ENCODE measurements around the gene PLCXD3. TPM values are rescaled to one million over a fixed set of nuclear protein-coding genes. Genes with fewer than 3 reads are reported as not detected.

PLCXD3 gene
- total RNA-seq, 1 donor from 2014 or later, result 0.52 TPM

- H3K27ac ChIP-seq (ENCODE audit: low read depth, low read length), result no peak overlapping the region
- H3K9me3 ChIP-seq (ENCODE audit: control insufficient read depth in 3 of 3, low read length in 3 of 3), result no peaks in the 10 kb centered on the region
- no peaks in the 10 kb centered on the region for H3K4me1 ChIP-seq (ENCODE audit: control insufficient read depth in 3 of 3, insufficient read depth in 3 of 3, low read length in 3 of 3)
- H3K27me3 ChIP-seq (ENCODE audit: control insufficient read depth in 3 of 3, insufficient read depth in 3 of 3, low read length in 3 of 3), result no peaks in the 10 kb centered on the region
- no peak overlapping the region for H3K4me3 ChIP-seq (ENCODE audit: low read length in 3 of 3)
- H3K36me3 ChIP-seq (ENCODE audit: control insufficient read depth in 3 of 3, insufficient read depth in 3 of 3, low read length in 3 of 3), result no peaks in the 10 kb centered on the region
- H3K9ac ChIP-seq (ENCODE audit: low read depth in 1 of 3, low read length in 3 of 3), result no peak overlapping the region
These were observed 62.5 kb downstream of the PLCXD3 start for GRCh38 chr5:41447650-41448510.

- Histone ChIP-seq H3K4me1 (ENCODE audit: control insufficient read depth in 3 of 3, insufficient read depth in 3 of 3, low read length in 3 of 3) (no peaks in the 10 kb centered on the region), H3K9ac (ENCODE audit: low read depth in 1 of 3, low read length in 3 of 3) (no peak overlapping the region), H3K27ac (ENCODE audit: low read depth, low read length) (no peak overlapping the region), H3K9me3 (ENCODE audit: control insufficient read depth in 3 of 3, low read length in 3 of 3) (no peaks in the 10 kb centered on the region), H3K36me3 (ENCODE audit: control insufficient read depth in 3 of 3, insufficient read depth in 3 of 3, low read length in 3 of 3) (no peaks in the 10 kb centered on the region), H3K4me3 (ENCODE audit: low read length in 3 of 3) (no peak overlapping the region), H3K27me3 (ENCODE audit: control insufficient read depth in 3 of 3, insufficient read depth in 3 of 3, low read length in 3 of 3) (no peaks in the 10 kb centered on the region)
These were observed 64.4 kb downstream of the PLCXD3 start for GRCh38 chr5:41445937-41446563.

- H3K4me3 ChIP-seq (ENCODE audit: low read length in 3 of 3), result no peak overlapping the region
- H3K27me3 ChIP-seq (ENCODE audit: control insufficient read depth in 3 of 3, insufficient read depth in 3 of 3, low read length in 3 of 3), result peaks cover 0 to 2% (median 0%) of the 10 kb centered on the region in 3 donors
- H3K27ac ChIP-seq (ENCODE audit: low read depth, low read length), result no peak overlapping the region
- no peaks in the 10 kb centered on the region for H3K36me3 ChIP-seq (ENCODE audit: control insufficient read depth in 3 of 3, insufficient read depth in 3 of 3, low read length in 3 of 3)
- H3K4me1 ChIP-seq (ENCODE audit: control insufficient read depth in 3 of 3, insufficient read depth in 3 of 3, low read length in 3 of 3), result no peaks in the 10 kb centered on the region
- no peaks in the 10 kb centered on the region for H3K9me3 ChIP-seq (ENCODE audit: control insufficient read depth in 3 of 3, low read length in 3 of 3)
- no peak overlapping the region for H3K9ac ChIP-seq (ENCODE audit: low read depth in 1 of 3, low read length in 3 of 3)
These were observed 75.1 kb downstream of the PLCXD3 start for GRCh38 chr5:41435276-41435675.

- Histone ChIP-seq H3K4me3 (ENCODE audit: low read length in 3 of 3) (no peak overlapping the region), H3K36me3 (ENCODE audit: control insufficient read depth in 3 of 3, insufficient read depth in 3 of 3, low read length in 3 of 3) (no peaks in the 10 kb centered on the region), H3K27me3 (ENCODE audit: control insufficient read depth in 3 of 3, insufficient read depth in 3 of 3, low read length in 3 of 3) (peaks cover 0 to 2% (median 0%) of the 10 kb centered on the region in 3 donors), H3K27ac (ENCODE audit: low read depth, low read length) (no peak overlapping the region), H3K9ac (ENCODE audit: low read depth in 1 of 3, low read length in 3 of 3) (no peak overlapping the region), H3K4me1 (ENCODE audit: control insufficient read depth in 3 of 3, insufficient read depth in 3 of 3, low read length in 3 of 3) (no peaks in the 10 kb centered on the region), H3K9me3 (ENCODE audit: control insufficient read depth in 3 of 3, low read length in 3 of 3) (no peaks in the 10 kb centered on the region)
These were observed 76.7 kb downstream of the PLCXD3 start for GRCh38 chr5:41433552-41434181.

GRCh38 chr5:41432481-41433253, 77.7 kb downstream of the PLCXD3 start:
- H3K4me3 ChIP-seq (ENCODE audit: low read length in 3 of 3), result no peak overlapping the region
- H3K27ac ChIP-seq (ENCODE audit: low read depth, low read length), result no peak overlapping the region
- no peak overlapping the region for H3K9ac ChIP-seq (ENCODE audit: low read depth in 1 of 3, low read length in 3 of 3)
- H3K9me3 ChIP-seq (ENCODE audit: control insufficient read depth in 3 of 3, low read length in 3 of 3), result no peaks in the 10 kb centered on the region
- H3K27me3 ChIP-seq (ENCODE audit: control insufficient read depth in 3 of 3, insufficient read depth in 3 of 3, low read length in 3 of 3), result no peaks in the 10 kb centered on the region
- no peaks in the 10 kb centered on the region for H3K4me1 ChIP-seq (ENCODE audit: control insufficient read depth in 3 of 3, insufficient read depth in 3 of 3, low read length in 3 of 3)
- no peaks in the 10 kb centered on the region for H3K36me3 ChIP-seq (ENCODE audit: control insufficient read depth in 3 of 3, insufficient read depth in 3 of 3, low read length in 3 of 3)

- Histone ChIP-seq H3K27me3 (ENCODE audit: control insufficient read depth in 3 of 3, insufficient read depth in 3 of 3, low read length in 3 of 3) (no peaks in the 10 kb centered on the region), H3K27ac (ENCODE audit: low read depth, low read length) (no peak overlapping the region), H3K9me3 (ENCODE audit: control insufficient read depth in 3 of 3, low read length in 3 of 3) (no peaks in the 10 kb centered on the region), H3K4me1 (ENCODE audit: control insufficient read depth in 3 of 3, insufficient read depth in 3 of 3, low read length in 3 of 3) (no peaks in the 10 kb centered on the region), H3K9ac (ENCODE audit: low read depth in 1 of 3, low read length in 3 of 3) (no peak overlapping the region), H3K36me3 (ENCODE audit: control insufficient read depth in 3 of 3, insufficient read depth in 3 of 3, low read length in 3 of 3) (no peaks in the 10 kb centered on the region), H3K4me3 (ENCODE audit: low read length in 3 of 3) (no peak overlapping the region)
These were observed 82.9 kb downstream of the PLCXD3 start for GRCh38 chr5:41427505-41427904.

- Histone ChIP-seq H3K27me3 (ENCODE audit: control insufficient read depth in 3 of 3, insufficient read depth in 3 of 3, low read length in 3 of 3) (no peaks in the 10 kb centered on the region), H3K27ac (ENCODE audit: low read depth, low read length) (no peak overlapping the region), H3K4me1 (ENCODE audit: control insufficient read depth in 3 of 3, insufficient read depth in 3 of 3, low read length in 3 of 3) (no peaks in the 10 kb centered on the region), H3K9me3 (ENCODE audit: control insufficient read depth in 3 of 3, low read length in 3 of 3) (no peaks in the 10 kb centered on the region), H3K36me3 (ENCODE audit: control insufficient read depth in 3 of 3, insufficient read depth in 3 of 3, low read length in 3 of 3) (no peaks in the 10 kb centered on the region), H3K4me3 (ENCODE audit: low read length in 3 of 3) (no peak overlapping the region), H3K9ac (ENCODE audit: low read depth in 1 of 3, low read length in 3 of 3) (no peak overlapping the region)
These were observed 84.7 kb downstream of the PLCXD3 start for GRCh38 chr5:41425736-41426135.

- Histone ChIP-seq H3K4me1 (ENCODE audit: control insufficient read depth in 3 of 3, insufficient read depth in 3 of 3, low read length in 3 of 3) (no peaks in the 10 kb centered on the region), H3K4me3 (ENCODE audit: low read length in 3 of 3) (no peak overlapping the region), H3K9me3 (ENCODE audit: control insufficient read depth in 3 of 3, low read length in 3 of 3) (no peaks in the 10 kb centered on the region), H3K9ac (ENCODE audit: low read depth in 1 of 3, low read length in 3 of 3) (no peak overlapping the region), H3K36me3 (ENCODE audit: control insufficient read depth in 3 of 3, insufficient read depth in 3 of 3, low read length in 3 of 3) (no peaks in the 10 kb centered on the region), H3K27ac (ENCODE audit: low read depth, low read length) (no peak overlapping the region), H3K27me3 (ENCODE audit: control insufficient read depth in 3 of 3, insufficient read depth in 3 of 3, low read length in 3 of 3) (no peaks in the 10 kb centered on the region)
These were observed 89.8 kb downstream of the PLCXD3 start for GRCh38 chr5:41420492-41421067.

GRCh38 chr5:41418220-41419031, 92.0 kb downstream of the PLCXD3 start:
- H3K4me3 ChIP-seq (ENCODE audit: low read length in 3 of 3), result no peak overlapping the region
- no peak overlapping the region for H3K27ac ChIP-seq (ENCODE audit: low read depth, low read length)
- H3K27me3 ChIP-seq (ENCODE audit: control insufficient read depth in 3 of 3, insufficient read depth in 3 of 3, low read length in 3 of 3), result no peaks in the 10 kb centered on the region
- H3K36me3 ChIP-seq (ENCODE audit: control insufficient read depth in 3 of 3, insufficient read depth in 3 of 3, low read length in 3 of 3), result no peaks in the 10 kb centered on the region
- H3K4me1 ChIP-seq (ENCODE audit: control insufficient read depth in 3 of 3, insufficient read depth in 3 of 3, low read length in 3 of 3), result no peaks in the 10 kb centered on the region
- H3K9ac ChIP-seq (ENCODE audit: low read depth in 1 of 3, low read length in 3 of 3), result no peak overlapping the region
- no peaks in the 10 kb centered on the region for H3K9me3 ChIP-seq (ENCODE audit: control insufficient read depth in 3 of 3, low read length in 3 of 3)
